ENCODE results near the gene SGO1.
"Not testable (repeated sequence)": the region's sequence is repeated elsewhere in the genome, so short reads cannot be mapped to it uniquely, and the experiment has no call there.

- TF ChIP-seq CTCF (optimal IDR thresholded peaks at IDR 0.05 in 1 of 3, IDR thresholded peaks at IDR 0.05 in 1 of 3, conservative IDR thresholded peaks at IDR 0.05 in 1 of 3; ENCODE audit: extremely low read depth in 1 of 3, insufficient read depth in 2 of 3, low read length in 3 of 3); EZH2 (IDR thresholded peaks at IDR 0.05; ENCODE audit: low read length): not testable (repeated sequence)
These were observed 27.5 kb upstream of the SGO1 start for GRCh38 chr3:20213491-20213890.

Measured in keratinocyte (primary cell).